ENCODE results near the gene KRT7.
"Not testable (repeated sequence)": the region's sequence is repeated elsewhere in the genome, so short reads cannot be mapped to it uniquely, and the experiment has no call there.

The KRT7 gene

DNA sequence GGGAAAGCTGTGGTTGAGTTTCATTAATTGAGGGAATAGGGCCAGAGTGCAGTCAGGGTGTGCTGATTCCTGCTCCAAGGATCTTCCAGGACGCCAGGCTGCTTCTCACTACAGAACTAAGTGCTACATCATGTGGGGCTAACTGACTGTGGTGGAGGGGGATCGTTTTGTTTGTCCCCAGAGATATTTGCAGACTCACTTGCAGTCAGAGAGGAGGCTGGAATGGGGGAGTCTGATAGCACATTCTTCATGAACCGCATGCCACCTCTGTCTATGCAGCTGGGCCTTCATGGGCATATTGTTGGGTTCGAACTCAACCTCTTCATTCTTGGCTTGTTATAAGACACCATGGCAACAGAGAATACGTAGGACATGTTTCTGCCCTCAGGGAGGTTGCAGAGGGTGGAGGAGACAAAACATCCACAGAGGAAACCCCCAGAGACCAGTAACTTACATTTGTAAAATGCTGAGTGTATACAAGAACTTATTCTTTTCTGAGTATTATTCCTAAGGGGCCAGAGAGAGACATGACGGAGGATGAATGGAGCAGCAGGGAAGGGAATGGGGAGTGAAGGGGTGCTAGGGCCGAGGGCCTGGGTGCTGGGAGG, 13.0 kb downstream of the KRT7 start:
- no peak for DNase-seq

DNA sequence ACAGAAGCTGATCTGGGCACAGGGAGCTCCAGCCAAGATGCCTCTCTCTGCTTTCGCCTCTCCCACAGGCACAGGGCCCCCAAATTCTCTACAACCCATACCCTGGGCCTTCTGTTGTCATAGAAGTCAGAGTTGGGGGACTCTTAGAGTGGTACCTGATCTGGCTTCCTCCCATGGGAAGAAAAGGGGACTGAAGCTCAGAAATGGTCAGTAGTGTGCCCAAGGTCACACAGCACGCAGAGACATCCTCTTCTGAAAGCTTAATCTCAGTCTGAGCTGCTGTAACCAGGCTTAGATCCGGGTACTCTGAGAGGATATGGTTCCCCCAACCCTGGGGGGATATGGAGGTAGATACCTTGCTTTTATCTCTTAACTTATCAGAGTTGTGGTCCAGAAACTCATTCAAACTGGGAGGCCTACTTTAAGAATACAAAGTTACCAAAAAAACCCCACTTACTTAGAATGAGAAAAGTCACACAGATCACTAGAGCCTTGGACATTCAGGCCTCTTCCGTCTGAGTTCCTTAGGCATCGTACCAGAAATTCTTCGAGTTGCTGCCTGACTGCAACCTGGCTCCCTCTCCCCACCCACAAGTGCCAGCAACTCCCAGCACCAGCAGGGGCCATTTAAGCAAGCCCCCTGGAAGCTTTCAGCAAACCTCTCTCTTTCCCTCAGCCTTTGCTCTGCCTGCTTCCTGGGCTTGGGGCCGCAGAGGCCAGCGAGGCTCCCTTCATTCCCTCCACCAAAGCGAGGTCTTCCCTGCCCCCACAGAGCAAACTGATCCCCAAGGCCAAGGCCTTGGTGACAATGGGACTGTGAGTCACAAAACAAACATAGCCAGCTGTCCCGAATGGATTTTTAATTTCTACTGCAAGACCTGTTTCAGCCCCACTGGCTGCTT, 13.9 kb downstream of the KRT7 start:
- DNase-seq = no peak

DNA sequence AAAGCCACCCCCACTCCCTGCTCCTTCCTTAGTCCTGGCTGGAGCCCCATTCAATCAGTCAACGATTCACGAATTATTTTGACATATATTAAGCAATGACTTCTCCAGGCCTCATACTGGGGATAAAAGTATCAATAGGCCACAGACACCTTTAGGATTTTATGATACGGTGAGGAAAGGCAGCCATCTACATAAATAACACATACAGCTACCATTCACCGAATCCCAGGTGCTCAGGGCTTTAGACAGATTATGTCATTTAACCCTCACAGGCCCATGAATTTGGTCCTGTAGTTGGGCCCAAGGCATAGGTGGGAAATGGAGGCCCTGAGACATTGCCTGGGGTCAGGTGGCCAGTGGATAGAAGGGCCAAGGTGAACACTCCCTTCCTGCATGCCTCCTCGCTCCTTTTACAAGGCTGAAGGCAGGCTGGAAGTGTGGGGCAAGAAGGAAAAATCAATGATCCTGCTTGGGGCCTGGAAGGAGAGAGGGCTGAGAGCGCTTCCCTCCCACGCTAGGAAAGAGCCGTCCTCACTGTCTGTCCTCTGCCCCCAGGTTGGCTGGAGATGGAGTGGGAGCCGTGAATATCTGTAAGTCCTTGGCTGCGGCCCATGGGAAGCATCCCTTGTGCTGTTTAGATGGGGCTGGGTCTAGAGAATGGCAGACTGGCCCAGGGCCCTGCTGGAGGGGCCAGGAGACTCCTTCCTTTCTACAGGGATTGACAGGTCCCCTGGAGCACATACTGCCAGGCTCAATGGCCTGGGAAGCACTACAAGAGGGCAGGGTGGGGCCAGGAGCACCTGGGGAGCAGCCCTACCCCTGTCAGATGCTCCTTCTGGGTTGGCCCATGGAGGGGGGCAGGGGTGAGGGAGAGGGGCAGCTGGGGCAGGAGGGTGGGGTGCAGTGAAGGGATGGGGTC, 14.8 kb downstream of the KRT7 start:
- DNase-seq = no peak

DNA sequence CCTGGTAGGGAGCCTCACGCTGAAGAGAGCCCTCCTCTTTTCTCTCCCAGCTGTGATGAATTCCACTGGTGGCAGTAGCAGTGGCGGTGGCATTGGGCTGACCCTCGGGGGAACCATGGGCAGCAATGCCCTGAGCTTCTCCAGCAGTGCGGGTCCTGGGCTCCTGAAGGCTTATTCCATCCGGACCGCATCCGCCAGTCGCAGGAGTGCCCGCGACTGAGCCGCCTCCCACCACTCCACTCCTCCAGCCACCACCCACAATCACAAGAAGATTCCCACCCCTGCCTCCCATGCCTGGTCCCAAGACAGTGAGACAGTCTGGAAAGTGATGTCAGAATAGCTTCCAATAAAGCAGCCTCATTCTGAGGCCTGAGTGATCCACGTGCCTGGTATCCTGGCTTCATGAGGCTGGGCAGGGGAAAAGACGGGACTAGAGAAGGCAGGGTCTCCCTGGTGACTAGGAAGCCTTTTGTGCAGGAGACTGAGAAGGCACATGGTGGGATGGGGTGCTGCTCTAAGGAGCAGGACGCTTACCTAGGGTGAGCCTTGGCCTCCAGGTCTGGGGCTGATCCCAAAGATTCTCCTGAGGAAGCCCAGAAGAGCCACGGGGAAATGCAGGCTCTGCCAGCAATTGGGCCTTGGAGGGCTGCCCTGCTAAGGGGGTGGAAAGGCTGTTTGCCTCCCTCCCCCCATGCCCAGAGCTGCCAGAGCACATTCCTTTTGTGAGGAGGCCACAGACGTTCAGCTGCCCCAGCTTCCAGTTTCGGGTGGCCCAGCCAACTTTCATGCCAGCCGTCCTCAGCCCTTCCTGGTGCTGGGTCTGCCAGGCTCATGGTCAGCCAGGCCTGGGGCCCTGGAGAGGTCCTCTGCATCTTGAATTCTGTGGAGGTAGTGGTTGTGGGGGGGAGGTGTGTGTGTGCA, 15.8 kb downstream of the KRT7 start:
- no peak for DNase-seq

DNA sequence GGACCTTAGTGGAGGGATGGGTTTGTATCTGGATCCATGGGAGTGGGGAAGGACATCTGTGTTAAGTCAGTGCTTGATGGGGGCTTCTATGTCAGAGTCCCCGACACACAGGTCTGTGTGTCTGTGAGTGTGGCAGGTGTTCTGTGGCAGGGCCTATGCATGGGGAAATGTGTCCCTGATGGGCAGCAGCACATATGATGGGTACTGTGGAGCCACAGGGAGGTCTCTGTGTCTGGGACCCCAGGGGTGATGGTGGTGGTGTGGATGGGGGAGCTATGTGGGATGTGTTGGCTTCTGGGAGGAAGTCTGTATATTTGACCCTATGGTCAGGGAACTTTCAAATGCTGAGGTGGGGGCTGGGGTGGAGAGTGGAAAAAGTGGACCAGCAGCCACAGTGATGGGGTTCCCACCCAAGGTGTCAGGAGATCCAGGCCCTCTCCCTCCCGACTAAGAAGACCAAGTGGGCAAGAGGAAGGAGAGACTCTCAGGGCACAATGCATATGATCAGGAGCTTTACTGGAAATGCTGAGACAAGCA, 16.5 kb downstream of the KRT7 start:
- DNase-seq = no peak

DNA sequence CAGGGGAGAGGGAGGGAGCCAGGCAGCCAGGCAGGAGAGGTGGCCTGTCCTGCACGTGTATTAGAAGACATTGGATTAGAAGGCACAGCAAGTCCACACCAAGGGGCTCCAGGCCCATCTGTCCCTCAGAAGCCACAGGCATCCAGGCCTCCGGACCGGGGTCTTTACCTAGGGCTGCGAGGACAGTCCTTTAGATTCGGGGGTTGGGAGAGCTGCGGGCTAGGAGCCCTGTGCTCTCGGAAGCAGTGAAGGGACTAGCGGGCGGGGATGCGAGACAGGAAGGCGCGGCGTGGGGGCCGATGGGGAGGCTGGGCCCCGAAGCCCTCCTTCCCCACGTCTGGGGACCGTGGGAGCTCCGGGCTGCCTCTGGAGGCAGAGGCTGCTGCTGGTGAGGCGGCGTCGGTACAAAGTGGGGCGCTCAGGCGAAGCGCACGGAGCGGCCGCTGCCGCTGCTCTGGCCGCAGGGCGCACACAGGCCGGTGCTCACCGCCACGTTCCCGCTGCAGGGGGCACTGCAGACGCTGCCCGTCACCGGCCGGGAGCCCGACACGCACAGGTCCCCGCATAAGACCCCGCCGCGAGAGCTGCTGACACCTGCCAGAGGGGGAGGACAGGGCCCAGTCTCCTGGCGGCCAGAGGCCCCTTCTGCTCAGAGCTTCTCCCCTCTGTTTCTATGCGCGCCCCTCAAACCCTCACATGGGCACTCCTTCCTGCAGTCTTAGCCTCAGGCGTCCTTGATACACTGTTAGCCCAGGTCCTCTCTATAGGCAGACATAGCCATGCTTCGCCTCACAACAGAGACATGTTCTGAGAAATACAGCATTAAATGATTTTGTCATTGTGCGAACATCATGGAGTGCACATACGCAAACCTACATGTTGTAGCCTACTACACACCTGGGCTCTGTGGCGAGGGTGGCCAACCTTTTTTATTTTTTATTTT, 17.3 kb downstream of the KRT7 start:
- DNase-seq = no peak

DNA sequence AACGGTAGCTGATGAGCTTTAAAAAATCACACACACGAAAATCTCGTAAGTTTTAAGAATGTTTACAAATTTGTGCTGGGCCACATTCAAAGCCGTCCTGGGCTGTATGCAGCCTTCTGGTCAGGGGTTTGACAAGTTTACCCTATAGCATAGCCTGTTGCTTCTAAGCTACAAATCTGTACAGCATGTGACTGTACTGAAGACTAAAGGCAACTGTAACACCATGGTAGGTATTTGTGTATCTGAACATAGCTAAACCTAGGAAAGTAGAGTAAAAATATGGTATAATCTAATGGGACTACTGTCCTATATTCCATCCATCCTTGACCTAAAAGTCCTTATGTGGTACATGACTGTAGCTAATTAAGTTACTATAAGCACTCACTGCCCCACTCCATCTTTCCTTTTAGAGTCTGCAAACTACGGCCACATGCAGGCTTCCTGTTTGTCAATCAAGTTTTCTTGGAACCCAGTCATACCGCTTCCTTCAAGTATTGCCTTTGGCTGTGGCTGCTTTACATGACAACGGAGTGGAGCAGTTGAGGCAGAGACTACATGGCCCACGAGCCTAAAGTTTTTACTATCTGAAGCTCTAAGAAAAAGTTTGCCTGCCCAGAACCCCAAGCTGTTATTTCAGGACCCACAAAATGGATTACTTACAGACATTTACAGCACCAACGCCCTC, 18.5 kb downstream of the KRT7 start:
- no peak for DNase-seq

DNA sequence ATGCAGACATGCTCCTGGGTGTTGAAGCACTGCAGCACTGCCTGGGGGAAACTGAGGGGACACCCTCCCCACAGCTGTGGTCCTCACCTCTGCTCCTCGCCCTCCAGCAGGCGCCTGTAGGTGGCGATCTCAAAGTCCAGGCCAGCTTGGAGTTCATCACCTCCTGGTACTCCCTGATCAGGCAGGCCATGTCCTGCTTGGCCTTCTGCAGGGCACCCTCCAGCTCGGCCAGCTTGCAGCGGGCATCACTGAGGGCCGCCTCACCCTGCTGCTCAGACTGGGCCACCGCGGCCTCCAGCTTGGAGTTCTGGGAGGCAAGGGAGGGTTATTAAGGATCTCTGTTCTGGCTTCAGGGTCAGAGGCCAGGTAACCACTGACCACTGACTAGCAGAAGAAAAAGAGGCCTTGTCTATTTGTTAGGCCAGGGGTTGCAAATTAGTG, 19.2 kb downstream of the KRT7 start:
- not testable (repeated sequence) for DNase-seq

DNA sequence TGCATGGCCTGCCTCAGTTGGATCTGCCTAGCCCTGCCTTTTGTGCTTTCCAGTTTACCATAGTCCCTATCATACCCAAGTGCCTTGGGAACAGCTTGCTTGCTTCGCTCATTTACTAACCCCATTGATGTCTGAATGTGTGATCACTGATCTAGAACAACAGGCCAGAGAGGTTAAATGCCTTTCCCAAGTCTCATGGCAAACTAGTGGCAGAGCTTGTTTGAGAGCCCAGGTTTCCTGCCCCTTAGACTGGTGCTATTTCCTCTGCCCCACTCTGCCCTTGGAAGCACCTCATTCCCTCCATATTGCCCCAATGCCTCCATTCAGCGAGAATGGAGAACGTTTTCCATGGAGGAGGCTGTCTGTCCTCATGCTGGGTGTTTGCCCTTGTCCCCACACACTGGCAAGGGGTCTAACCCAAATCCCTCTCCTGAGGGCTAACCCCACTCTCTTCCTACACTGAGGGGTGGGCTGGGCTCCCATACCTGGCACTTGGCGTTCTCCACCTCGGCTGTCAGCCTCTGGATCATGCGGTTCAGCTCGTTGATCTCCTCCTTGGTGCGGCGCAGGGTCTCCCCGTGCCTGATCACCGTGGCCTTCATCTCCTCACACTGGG, 19.8 kb downstream of the KRT7 start:
- no peak for DNase-seq

DNA sequence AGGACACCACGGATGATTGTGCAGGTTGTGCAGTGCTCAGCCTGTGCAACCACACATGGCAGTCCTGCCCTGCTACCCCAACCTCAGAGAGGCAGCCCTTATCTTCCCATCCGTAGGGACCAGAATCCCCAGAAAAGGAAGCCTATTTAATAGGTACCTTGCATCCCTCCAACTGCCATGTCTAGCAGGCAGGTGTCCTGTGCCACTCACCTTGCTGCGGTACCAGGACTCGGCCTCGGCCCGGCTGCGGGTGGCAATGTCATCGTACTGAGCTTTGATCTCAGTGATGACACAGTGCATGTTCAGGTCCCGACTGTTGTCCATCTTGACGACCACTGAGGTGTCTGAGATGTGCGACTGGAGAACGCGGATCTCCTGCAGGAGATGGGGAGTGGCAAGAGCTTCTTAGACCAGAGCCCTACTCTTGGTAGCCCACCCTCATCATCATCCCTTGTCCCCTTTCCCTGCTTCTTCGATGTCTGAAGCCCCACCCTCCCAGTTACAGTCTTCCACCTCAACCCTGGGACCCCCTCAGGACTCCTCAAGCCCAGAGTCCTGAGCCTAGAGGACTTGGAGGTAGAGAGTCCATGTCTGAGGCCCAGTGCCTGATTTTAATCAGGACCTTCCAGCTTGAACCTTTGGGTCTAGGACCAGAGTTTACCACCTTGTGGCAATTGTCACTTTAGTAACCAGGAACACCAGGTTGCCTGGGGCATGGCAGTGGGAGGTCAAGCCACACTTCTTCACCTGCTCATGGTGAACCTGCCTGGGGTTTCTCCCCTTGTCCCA, 20.5 kb downstream of the KRT7 start:
- no peak for DNase-seq

DNA sequence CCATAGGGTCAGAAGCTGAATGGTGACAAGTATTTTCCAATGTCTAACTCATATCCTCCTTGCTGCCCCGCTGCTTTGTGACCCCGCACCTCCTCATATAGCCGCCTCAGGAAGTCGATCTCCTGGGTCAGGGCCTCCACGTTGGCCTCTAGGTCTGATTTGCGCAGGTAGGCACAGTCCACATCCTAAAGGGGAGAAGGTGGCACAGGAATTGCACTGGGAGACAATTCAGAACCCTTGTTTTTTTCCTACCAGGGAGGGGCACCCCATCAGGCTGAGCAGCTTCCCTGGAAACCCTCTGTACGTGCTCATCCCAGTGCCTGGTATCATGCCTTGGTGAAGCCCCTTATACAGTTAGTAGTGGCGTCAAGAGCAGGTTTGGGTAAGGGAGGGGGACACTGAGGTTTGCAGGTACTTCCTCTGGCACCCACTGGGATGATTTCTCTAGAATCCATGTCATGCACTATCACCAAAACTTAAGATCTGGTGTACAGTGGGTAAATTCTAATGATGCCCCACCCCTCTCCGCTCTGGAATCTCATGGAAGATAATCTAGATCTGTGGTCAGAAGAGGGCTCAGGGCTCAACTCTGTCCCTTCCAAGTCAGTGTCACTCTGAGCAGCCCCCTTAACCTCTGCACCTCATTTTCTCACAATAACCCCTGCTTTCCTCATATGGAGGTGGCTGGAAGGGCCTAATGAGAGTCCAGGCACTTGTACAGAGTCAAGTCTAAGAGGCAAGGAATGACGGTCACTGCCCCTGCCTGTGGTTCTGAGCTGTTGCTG, 21.3 kb downstream of the KRT7 start:
- DNase-seq = no peak

DNA sequence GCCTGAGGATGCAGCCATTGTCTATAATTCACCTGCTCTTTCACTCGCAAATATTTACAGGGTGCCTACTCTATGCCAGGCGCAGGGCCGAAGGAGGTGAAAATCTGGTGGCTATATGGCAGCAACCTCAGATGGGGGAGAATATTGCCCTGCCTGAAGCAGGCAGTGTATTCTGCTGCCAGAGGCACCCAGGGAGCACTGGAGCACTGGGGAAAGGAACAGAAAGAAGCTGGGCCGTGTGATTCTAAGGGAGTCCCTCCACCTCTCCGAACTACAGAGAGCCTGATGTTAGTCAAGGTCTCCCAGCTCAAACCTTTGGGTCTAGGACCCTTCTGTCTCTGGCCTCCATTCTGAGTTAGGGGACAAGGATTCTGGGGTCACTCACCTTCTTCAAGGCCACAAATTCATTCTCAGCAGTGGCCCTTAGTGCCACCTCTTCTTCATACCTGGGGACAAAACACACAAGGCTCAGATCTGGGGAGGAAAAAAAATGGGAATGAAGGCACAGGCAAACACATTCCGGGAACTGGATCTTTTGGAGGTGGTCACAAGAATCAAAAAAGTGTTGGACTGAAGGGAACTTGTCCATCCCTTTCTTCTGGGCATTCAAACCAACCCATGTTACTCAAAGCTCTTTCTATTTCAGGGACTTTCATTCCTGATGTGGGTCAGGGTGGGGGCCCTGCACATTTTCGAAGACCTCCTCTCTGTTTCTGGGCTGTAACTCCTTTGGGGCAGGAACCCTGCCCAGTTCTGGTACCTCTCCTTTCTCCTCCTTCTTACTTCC, 22.1 kb downstream of the KRT7 start:
- no peak for DNase-seq

DNA sequence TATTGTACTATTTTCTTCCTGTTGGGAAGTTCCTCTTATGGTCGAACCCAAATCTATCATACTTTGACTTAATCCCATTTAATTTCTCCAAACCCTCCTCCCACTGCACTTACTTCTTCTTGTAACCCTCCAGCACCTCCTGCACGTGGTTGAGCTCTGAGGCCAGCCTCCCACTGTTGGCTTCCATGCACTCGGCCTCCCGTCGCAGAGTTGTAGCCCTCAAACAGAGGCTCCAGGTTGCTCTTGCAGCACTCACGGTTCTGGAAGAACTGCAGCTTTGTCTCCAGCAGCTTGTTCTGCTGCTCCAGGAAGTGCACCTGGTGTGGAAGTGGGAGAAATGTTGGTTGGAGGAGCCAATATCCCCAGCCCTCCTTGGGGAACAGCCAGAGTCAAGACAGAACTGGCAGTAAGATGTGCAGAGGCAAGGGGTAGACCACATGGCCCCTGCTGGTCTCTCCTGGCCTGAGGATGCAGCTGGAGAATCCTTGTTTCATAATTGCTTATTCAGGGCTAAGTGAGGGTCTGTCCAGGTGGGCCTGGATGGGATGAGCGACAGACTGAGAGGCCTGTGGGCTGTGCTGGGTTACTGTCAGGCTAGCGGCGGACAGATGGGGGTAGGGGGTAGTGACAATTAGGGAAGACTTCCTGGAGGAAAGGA, 23.0 kb downstream of the KRT7 start:
- no peak for DNase-seq

DNA sequence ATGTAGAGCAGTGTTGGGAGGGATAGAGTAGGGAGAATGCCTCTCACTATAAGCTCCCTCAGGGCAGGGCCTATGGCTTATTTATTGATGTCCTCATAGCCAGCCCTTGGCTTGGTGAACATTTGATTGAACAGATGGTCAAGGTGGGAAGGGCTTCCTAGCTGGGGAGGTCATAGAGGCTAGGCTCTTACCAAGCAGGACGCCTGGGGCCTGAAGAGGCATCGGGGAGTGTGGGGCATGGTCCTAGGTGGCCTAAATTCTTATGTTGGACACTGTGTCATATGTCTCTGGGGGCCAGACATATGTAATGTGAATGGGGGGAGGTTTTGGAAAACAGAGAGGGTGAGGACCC, 23.5 kb downstream of the KRT7 start:
- DNase-seq = no peak

DNA sequence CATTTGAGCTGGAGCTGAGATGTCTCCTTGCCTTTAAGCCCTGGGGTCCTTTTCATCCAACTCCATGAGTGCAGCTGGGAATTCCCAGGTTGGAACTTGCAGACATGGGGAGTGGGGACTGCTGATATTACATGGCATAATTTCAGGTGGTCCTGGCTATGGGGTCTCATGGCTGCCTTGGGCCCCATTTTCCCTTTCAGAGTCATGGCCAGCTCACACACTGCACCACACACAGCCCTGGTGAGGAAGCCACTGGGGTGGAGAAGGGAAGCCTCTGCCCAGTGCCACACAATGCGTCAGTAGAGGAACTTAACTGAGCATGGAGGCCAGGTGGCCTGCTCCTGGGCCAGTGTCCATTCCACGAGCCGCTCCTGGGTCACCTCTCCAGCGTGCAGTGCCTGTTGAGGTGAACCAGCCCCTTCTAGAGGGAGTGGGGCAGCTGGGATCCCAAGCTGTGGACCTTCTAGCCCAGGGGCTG, 24.1 kb downstream of the KRT7 start:
- no peak for DNase-seq

DNA sequence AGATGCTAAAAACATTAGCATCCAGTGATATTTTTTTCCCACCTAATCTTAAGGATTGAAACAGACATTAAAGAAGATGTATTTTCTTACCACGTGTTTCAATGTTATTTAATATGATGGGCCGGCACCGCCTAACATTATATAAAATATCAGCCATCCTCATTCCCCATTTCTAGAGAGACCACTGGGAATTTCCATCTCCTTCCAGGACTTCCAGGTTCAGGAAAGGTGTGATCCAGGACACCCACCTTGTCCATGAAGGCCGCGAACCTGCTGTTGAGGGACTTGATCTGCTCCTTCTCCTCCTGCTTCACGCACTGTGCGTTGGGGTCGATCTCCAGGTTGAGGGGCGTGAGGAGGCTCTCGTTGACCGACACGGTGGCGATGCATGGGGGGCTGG, 24.9 kb downstream of the KRT7 start:
- DNase-seq = not testable (repeated sequence)

Measured in CD4-positive, alpha-beta T cell treated with Interleukin-6 for 4 hours (primary cell).